Neural cell (in vitro differentiated cells): ENCODE data around the gene BFSP2. TPM values are rescaled to one million over a fixed set of nuclear protein-coding genes. Genes with fewer than 3 reads are reported as not detected.

Experiments
- H2AFZ ChIP-seq: fragments of 200-600, 300-800 bp; sonication (generic), shearing (Covaris generic); 2 replicates; pipeline ENCODE4 v1.6.0; 2014; ENCODE audit warnings: low read depth, mild to moderate bottlenecking, antibody characterized with exemption, low read length, moderate library complexity
- H3F3A ChIP-seq: fragments of 200-600 bp; shearing (Covaris generic); 2 replicates; pipeline ENCODE4 v1.6.1; 2016; ENCODE audit warnings: mild to moderate bottlenecking, moderate library complexity, mixed read lengths, antibody characterized with exemption, low read length; ENCODE audit not compliant: insufficient read depth, poor library complexity, severe bottlenecking
- H3K27ac ChIP-seq: fragments of 200-600, 300-800 bp; sonication (generic), shearing (Covaris generic); 2 replicates; pipeline ENCODE4 v1.5.1; 2014; ENCODE audit warnings: mild to moderate bottlenecking, low read length, moderate library complexity
- H3K27me3 ChIP-seq: fragments of 300-800, 200-600 bp; sonication (generic), shearing (Covaris generic); 2 replicates; pipeline ENCODE4 v1.6.0; 2014; ENCODE audit warnings: mild to moderate bottlenecking, low read depth, low read length, moderate library complexity; ENCODE audit not compliant: insufficient read depth
- H3K36me3 ChIP-seq: fragments of 300-800, 200-600 bp; sonication (generic), shearing (Covaris generic); 2 replicates; pipeline ENCODE4 v1.5.1; 2014; ENCODE audit warnings: mild to moderate bottlenecking, antibody characterized with exemption, low read length, moderate library complexity; ENCODE audit not compliant: insufficient read depth
- H3K4me2 ChIP-seq: fragments of 300-800, 200-600 bp; sonication (generic), shearing (Covaris generic); 2 replicates; pipeline ENCODE4 v1.6.0; 2014; ENCODE audit warnings: mild to moderate bottlenecking, low read length
- H3K4me3 ChIP-seq: fragments of 300-800, 200-600 bp; sonication (generic), shearing (Covaris generic); 2 replicates; pipeline ENCODE4 v1.5.1; 2014; ENCODE audit warnings: mild to moderate bottlenecking, low read length, moderate library complexity
- H3K79me2 ChIP-seq: fragments of 200-600 bp; shearing (Covaris generic); replicated peaks from 2 replicates; pipeline ENCODE4 v1.6.0; 2014; ENCODE audit warnings: mild to moderate bottlenecking, low read length, moderate library complexity; ENCODE audit not compliant: insufficient read depth
- H3K9ac ChIP-seq: fragments of 300-800, 200-600 bp; sonication (generic), shearing (Covaris generic); 2 replicates; pipeline ENCODE4 v1.6.1; 2016; ENCODE audit warnings: mild to moderate bottlenecking, low read length, mixed read lengths
- H3K9me2 ChIP-seq: fragments of 200-600 bp; shearing (Covaris generic); 2 replicates; pipeline ENCODE4 v1.6.1; 2016; ENCODE audit warnings: mild to moderate bottlenecking, low read length, mixed read lengths; ENCODE audit not compliant: insufficient read depth
- H3K9me3 ChIP-seq: fragments of 200-600, 300-800 bp; sonication (generic), shearing (Covaris generic); 2 replicates; pipeline ENCODE4 v1.6.1; 2016; ENCODE audit warnings: mild to moderate bottlenecking, mixed run types, low read length, moderate library complexity, mixed read lengths
- H4K20me1 ChIP-seq: fragments of 200-600 bp; shearing (Covaris generic); 2 replicates; pipeline ENCODE4 v1.6.1; 2016; ENCODE audit warnings: mild to moderate bottlenecking, mixed run types; ENCODE audit not compliant: insufficient read depth
- CTCF ChIP-seq: fragments of 450-650 bp; IDR thresholded peaks from 2 replicates; pipeline ENCODE4 v1.5.1; 2014; ENCODE audit warnings: antibody characterized with exemption, mild to moderate bottlenecking, moderate library complexity; ENCODE audit not compliant: poor library complexity, severe bottlenecking
- EP300 ChIP-seq: fragments of 450-650 bp; conservative IDR thresholded peaks from 2 replicates; pipeline ENCODE4 v1.6.1; 2014; ENCODE audit warnings: antibody characterized with exemption, mild to moderate bottlenecking, moderate library complexity; ENCODE audit not compliant: poor library complexity, severe bottlenecking
- EZH2 ChIP-seq: fragments of 200-600, 300-800 bp; shearing (Covaris generic), sonication (generic); IDR thresholded peaks from 2 replicates; pipeline ENCODE4 v1.6.1; 2014; ENCODE audit warnings: antibody characterized with exemption, low read length, borderline replicate concordance, mild to moderate bottlenecking; ENCODE audit not compliant: insufficient read depth, poor library complexity, severe bottlenecking
- MXI1 ChIP-seq: fragments of 450-650 bp; conservative IDR thresholded peaks from 2 replicates; pipeline ENCODE4 v1.6.1; 2014; ENCODE audit warnings: antibody characterized with exemption, mild to moderate bottlenecking; ENCODE audit not compliant: poor library complexity, severe bottlenecking
- POLR2AphosphoS5 ChIP-seq: IDR thresholded peaks from 2 replicates; pipeline ENCODE4 v1.6.1; 2012
- RAD21 ChIP-seq: fragments of 450-650 bp; conservative IDR thresholded peaks from 2 replicates; pipeline ENCODE4 v1.6.1; 2014; ENCODE audit warnings: antibody characterized with exemption, mild to moderate bottlenecking, moderate library complexity
- REST ChIP-seq: IDR thresholded peaks from 2 replicates; pipeline ENCODE4 v1.6.1; 2012; ENCODE audit warnings: borderline replicate concordance
- SMC3 ChIP-seq: fragments of 450-650 bp; conservative IDR thresholded peaks from 2 replicates; pipeline ENCODE4 v1.6.1; 2014; ENCODE audit warnings: antibody characterized with exemption, mild to moderate bottlenecking, moderate library complexity; ENCODE audit not compliant: poor library complexity
- TAF1 ChIP-seq: IDR thresholded peaks from 2 replicates; pipeline ENCODE4 v1.6.1; 2012; ENCODE audit warnings: low read depth
- polyA plus RNA-seq: library from polyadenylated mRNA; depleted of rRNA; stranded (reverse); fragments of >200 nt; gene quantifications from 2 replicates; pipeline ENCODE4 v1.2.3, GENCODE V29; 2014

BFSP2 gene
- polyA plus RNA-seq, 1 donor from 2014 or later = not detected

GRCh38 chr3:133408961-133409360 lies 9.1 kb downstream of the BFSP2 start:
- Histone ChIP-seq H3K4me2 (no peak overlapping the region), H3K9ac (no peak overlapping the region), H3K79me2 (no peaks in the 10 kb centered on the region), H3F3A (no peaks in the 10 kb centered on the region), H3K4me3 (no peak overlapping the region), H3K27me3 (no peaks in the 10 kb centered on the region), H4K20me1 (no peaks in the 10 kb centered on the region), H3K9me2 (no peaks in the 10 kb centered on the region), H3K36me3 (no peaks in the 10 kb centered on the region), H3K27ac (no peak overlapping the region), H2AFZ (no peak overlapping the region), H3K9me3 (no peaks in the 10 kb centered on the region)
- TF ChIP-seq POLR2AphosphoS5 = no peak
- no peak for TF ChIP-seq MXI1
- TF ChIP-seq CTCF = no peak
- no peak for TF ChIP-seq REST
- TF ChIP-seq SMC3 = no peak
- no peak for TF ChIP-seq EP300
- TF ChIP-seq EZH2 = no peak
- TF ChIP-seq RAD21 = no peak
- TF ChIP-seq TAF1 = no peak

GRCh38 chr3:133410191-133410892 lies 10.5 kb downstream of the BFSP2 start:
- Histone ChIP-seq H3F3A (no peaks in the 10 kb centered on the region), H3K4me3 (no peak overlapping the region), H3K9me2 (no peaks in the 10 kb centered on the region), H3K27ac (no peak overlapping the region), H4K20me1 (no peaks in the 10 kb centered on the region), H3K36me3 (no peaks in the 10 kb centered on the region), H3K79me2 (no peaks in the 10 kb centered on the region), H2AFZ (no peak overlapping the region), H3K9ac (no peak overlapping the region), H3K9me3 (no peaks in the 10 kb centered on the region), H3K4me2 (no peak overlapping the region), H3K27me3 (no peaks in the 10 kb centered on the region)
- no peak for TF ChIP-seq SMC3
- TF ChIP-seq EP300 = no peak
- TF ChIP-seq EZH2 = no peak
- no peak for TF ChIP-seq RAD21
- no peak for TF ChIP-seq TAF1
- TF ChIP-seq POLR2AphosphoS5 = no peak
- TF ChIP-seq REST = no peak
- no peak for TF ChIP-seq CTCF
- no peak for TF ChIP-seq MXI1
